ENCODE results near the gene GPX4. TPM values are rescaled to one million over a fixed set of nuclear protein-coding genes. Genes with fewer than 3 reads are reported as not detected.

GPX4 gene
- total and polyA plus RNA-seq, 2 donors (not counting 3 experiments of a cell fraction or from before 2014, with no cell fraction given): 469 to 1,136 TPM

DNA sequence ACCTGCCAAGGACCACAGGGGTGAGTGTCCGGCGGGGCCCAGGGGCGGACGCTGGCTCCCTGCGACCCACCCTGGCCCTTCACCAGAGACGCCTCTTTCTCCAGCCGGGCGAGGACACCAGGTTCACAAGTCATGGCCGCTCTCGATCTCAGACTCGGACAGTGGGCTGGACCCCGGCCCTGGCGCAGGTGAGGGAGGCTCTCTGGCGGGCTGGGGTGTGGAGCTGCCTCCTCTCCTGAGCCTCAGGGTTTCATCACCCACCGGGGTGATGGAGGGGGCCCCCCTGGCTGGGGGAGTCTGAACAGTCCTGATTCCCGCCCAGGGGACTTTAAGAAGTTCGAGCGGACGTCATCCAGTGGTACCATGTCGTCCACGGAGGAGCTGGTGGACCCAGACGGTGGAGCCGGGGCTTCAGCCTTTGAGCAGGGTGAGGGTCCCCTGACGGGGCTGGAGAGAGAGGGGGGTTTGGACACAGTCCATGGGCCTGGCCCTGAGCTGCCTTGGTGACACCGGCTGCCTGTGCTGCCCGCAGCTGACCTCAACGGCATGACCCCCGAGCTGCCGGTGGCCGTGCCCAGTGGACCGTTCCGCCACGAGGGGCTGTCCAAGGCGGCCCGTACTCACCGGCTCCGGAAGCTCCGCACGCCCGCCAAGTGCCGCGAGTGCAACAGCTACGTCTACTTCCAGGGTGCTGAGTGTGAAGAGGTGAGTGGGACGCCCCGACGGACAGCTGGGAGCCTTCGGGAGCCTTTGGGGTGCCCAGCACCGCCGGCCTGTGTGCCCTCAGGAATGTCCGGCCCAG is 23.2 kb upstream of the GPX4 start:
- dilution Hi-C loops (cut with MboI; ENCODE audit: extremely low pct_ligation_motif_present, low sequenced_read_pairs) (no loop called here), intact Hi-C loops (cut with micrococcal nuclease) (no loop called here)
- Histone ChIP-seq H3K79me2 (ENCODE audit: control insufficient read depth, insufficient read depth, low read length) (no peaks in the 10 kb centered on the region), H3K27me3 (ENCODE audit: control insufficient read depth in 2 of 2, insufficient read depth in 2 of 2, low read length in 2 of 2) (no peaks in the 10 kb centered on the region), H3K4me3 (replicated peaks in 1 of 3; ENCODE audit: insufficient read depth in 1 of 3, low read depth in 1 of 3, low read length in 3 of 3) (no peak overlapping the region), H3K4me2 (ENCODE audit: insufficient read depth, low read length) (no peak overlapping the region), H2AFZ (ENCODE audit: low read depth, low read length) (no peak overlapping the region), H3K9me3 (replicated peaks; ENCODE audit: control insufficient read depth, insufficient read depth, low read length) (no peaks in the 10 kb centered on the region), H3K4me1 (ENCODE audit: control insufficient read depth, extremely low read depth, insufficient read depth, low read length) (no peaks in the 10 kb centered on the region), H3K9ac (replicated peaks; ENCODE audit: extremely low read depth, insufficient read depth, low read length) (no peak overlapping the region), H3K27ac (ENCODE audit: insufficient read depth, low read depth, low read length) (no peak overlapping the region), H3K36me3 (ENCODE audit: control insufficient read depth in 2 of 2, extremely low read depth in 1 of 2, insufficient read depth in 2 of 2, low read length in 2 of 2) (no peaks in the 10 kb centered on the region), H4K20me1 (replicated peaks; ENCODE audit: control insufficient read depth, extremely low read depth, insufficient read depth, low read length) (no peaks in the 10 kb centered on the region), H3K9me1 (replicated peaks; ENCODE audit: control insufficient read depth, extremely low read depth, insufficient read depth, low read length) (no peaks in the 10 kb centered on the region)
- TF ChIP-seq MYC (IDR thresholded peaks at IDR 0.05; ENCODE audit: low read depth, low read length) (no peak), EZH2 (IDR thresholded peaks at IDR 0.05; ENCODE audit: borderline replicate concordance, low read depth, low read length, severe bottlenecking) (no peak), FOS (IDR thresholded peaks at IDR 0.05; ENCODE audit: borderline replicate concordance, insufficient read depth, low read length) (no peak), GATA2 (IDR thresholded peaks at IDR 0.05; ENCODE audit: insufficient read depth, insufficient read length, low read depth, low read length) (no peak), CTCF (IDR thresholded peaks at IDR 0.05; ENCODE audit: extremely low read depth in 1 of 2, insufficient read depth in 1 of 2, low read depth in 1 of 2, low read length in 2 of 2) (no peak), POLR2AphosphoS5 (IDR thresholded peaks at IDR 0.05; ENCODE audit: insufficient read depth, low read depth, low read length) (no peak), JUN (IDR thresholded peaks at IDR 0.05; ENCODE audit: borderline replicate concordance, insufficient read depth, insufficient read length, low read depth) (no peak), POLR2A (IDR thresholded peaks at IDR 0.05; ENCODE audit: low read depth, low read length) (no peak)
- TF ChIP-seq, protein P1, sequence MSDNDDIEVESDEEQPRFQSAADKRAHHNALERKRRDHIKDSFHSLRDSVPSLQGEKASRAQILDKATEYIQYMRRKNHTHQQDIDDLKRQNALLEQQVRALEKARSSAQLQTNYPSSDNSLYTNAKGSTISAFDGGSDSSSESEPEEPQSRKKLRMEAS (IDR thresholded peaks at IDR 0.05; ENCODE audit: insufficient read depth, insufficient read length): no peak
- no TSS peak for BruUV-seq (replicated peaks)
- FAIRE-seq (no peak), DNase-seq (ENCODE audit: low read depth, low spot score) (no peak)
- ChIA-PET POLR2A (interaction anchor here (1.4 kb wide), 1 partner anchor 23 kb away, joined by 4 read pairs; the partner anchor contains the start of gene GPX4), CTCF (interaction anchor here (0.6 to 3.7 kb wide), 5 partner anchors 10 to 119 kb away, joined by 3 to 14 read pairs (median 3); partner anchors contain the start of genes ARHGAP45 and GPX4)

Measured in endothelial cell of umbilical vein (primary cell).